ENCODE results near the gene MSRB3. TPM values are rescaled to one million over a fixed set of nuclear protein-coding genes. Genes with fewer than 3 reads are reported as not detected.
"Not testable (repeated sequence)": the region's sequence is repeated elsewhere in the genome, so short reads cannot be mapped to it uniquely, and the experiment has no call there.

MSRB3 gene
- total RNA-seq, 5 donors from 2014 or later (not counting 1 experiment from before 2014, with no cell fraction given), result 0.22 to 0.90 (median 0.56) TPM

GRCh38 chr12:65446901-65447300, 168.4 kb downstream of the MSRB3 start:
- ChIA-PET CTCF (no interaction called here), POLR2A (no interaction called here)
- Mint-ChIP-seq H3K27ac (no peak overlapping the region), H3K4me3 (no peak overlapping the region), H3K27me3 (peaks cover 2 to 10% of the 10 kb centered on the region in 2 donors), H3K9me3 (no peaks in the 10 kb centered on the region), H3K36me3 (no peaks in the 10 kb centered on the region), H3K4me1 (no peaks in the 10 kb centered on the region)
- no peak for ATAC-seq (replicated peaks in 1 of 4)
- whole genome bisulfite sequencing (ENCODE audit: insufficient coverage), result no CpG with 5 or more reads among the region's 1 CpG
- H3K27ac ChIP-seq (ENCODE audit: low read length), result no peak overlapping the region
- H3K27me3 ChIP-seq (replicated peaks in 1 of 2; ENCODE audit: control insufficient read depth in 2 of 2, extremely low read depth in 1 of 2, insufficient read depth in 2 of 2, low read length in 1 of 2), result no peaks in the 10 kb centered on the region
- no peaks in the 10 kb centered on the region for H3K9me3 ChIP-seq
- H3K36me3 ChIP-seq (ENCODE audit: control insufficient read depth in 2 of 2, extremely low read depth in 1 of 2, insufficient read depth in 1 of 2, low read length in 1 of 2), result no peaks in the 10 kb centered on the region
- H3K4me3 ChIP-seq (ENCODE audit: control insufficient read depth in 1 of 2, extremely low read depth in 1 of 2, low read length in 1 of 2), result no peak overlapping the region
- no peak for DNase-seq
- H3K4me1 ChIP-seq (ENCODE audit: control insufficient read depth in 1 of 2, extremely low read depth in 1 of 2, insufficient read depth in 2 of 2, low read length in 2 of 2), result no peaks in the 10 kb centered on the region

GRCh38 chr12:65449400-65449799, 170.9 kb downstream of the MSRB3 start:
- WGBS (ENCODE audit: insufficient coverage), result no CpG with 5 or more reads among the region's 1 CpG
- H3K4me3 Mint-ChIP-seq, result no peak overlapping the region
- no peaks in the 10 kb centered on the region for H3K9me3 Mint-ChIP-seq
- CTCF ChIA-PET, result no interaction called here
- H3K27me3 Mint-ChIP-seq, result peaks cover 2 to 10% of the 10 kb centered on the region in 2 donors
- Histone ChIP-seq H3K36me3 (ENCODE audit: control insufficient read depth in 2 of 2, extremely low read depth in 1 of 2, insufficient read depth in 1 of 2, low read length in 1 of 2) (no peaks in the 10 kb centered on the region), H3K27me3 (replicated peaks in 1 of 2; ENCODE audit: control insufficient read depth in 2 of 2, extremely low read depth in 1 of 2, insufficient read depth in 2 of 2, low read length in 1 of 2) (no peaks in the 10 kb centered on the region), H3K9me3 (no peaks in the 10 kb centered on the region), H3K4me3 (ENCODE audit: control insufficient read depth in 1 of 2, extremely low read depth in 1 of 2, low read length in 1 of 2) (no peak overlapping the region), H3K27ac (ENCODE audit: low read length) (no peak overlapping the region), H3K4me1 (ENCODE audit: control insufficient read depth in 1 of 2, extremely low read depth in 1 of 2, insufficient read depth in 2 of 2, low read length in 2 of 2) (no peaks in the 10 kb centered on the region)
- POLR2A ChIA-PET, result no interaction called here
- H3K27ac Mint-ChIP-seq, result no peak overlapping the region
- no peaks in the 10 kb centered on the region for H3K4me1 Mint-ChIP-seq
- DNase-seq (no peak), ATAC-seq (replicated peaks in 1 of 4) (no peak)
- no peaks in the 10 kb centered on the region for H3K36me3 Mint-ChIP-seq

GRCh38 chr12:65450625-65451024, 172.1 kb downstream of the MSRB3 start:
- ChIA-PET CTCF (no interaction called here), POLR2A (no interaction called here)
- Mint-ChIP-seq H3K36me3 (no peaks in the 10 kb centered on the region), H3K27ac (no peak overlapping the region), H3K27me3 (peaks cover 2 to 10% of the 10 kb centered on the region in 2 donors), H3K4me1 (no peaks in the 10 kb centered on the region), H3K4me3 (no peak overlapping the region), H3K9me3 (no peaks in the 10 kb centered on the region)
- no peaks in the 10 kb centered on the region for H3K9me3 ChIP-seq
- no peaks in the 10 kb centered on the region for H3K36me3 ChIP-seq (ENCODE audit: control insufficient read depth in 2 of 2, extremely low read depth in 1 of 2, insufficient read depth in 1 of 2, low read length in 1 of 2)
- no peaks in the 10 kb centered on the region for H3K4me1 ChIP-seq (ENCODE audit: control insufficient read depth in 1 of 2, extremely low read depth in 1 of 2, insufficient read depth in 2 of 2, low read length in 2 of 2)
- no peak for DNase-seq
- H3K27ac ChIP-seq (ENCODE audit: low read length), result no peak overlapping the region
- no peaks in the 10 kb centered on the region for H3K27me3 ChIP-seq (replicated peaks in 1 of 2; ENCODE audit: control insufficient read depth in 2 of 2, extremely low read depth in 1 of 2, insufficient read depth in 2 of 2, low read length in 1 of 2)
- no peak for ATAC-seq (replicated peaks in 1 of 4)
- WGBS (ENCODE audit: insufficient coverage), result no CpG with 5 or more reads among the region's 2 CpGs
- H3K4me3 ChIP-seq (ENCODE audit: control insufficient read depth in 1 of 2, extremely low read depth in 1 of 2, low read length in 1 of 2), result no peak overlapping the region

GRCh38 chr12:65454115-65454787, 175.8 kb downstream of the MSRB3 start:
- no peaks in the 10 kb centered on the region for H3K4me1 ChIP-seq (ENCODE audit: control insufficient read depth in 1 of 2, extremely low read depth in 1 of 2, insufficient read depth in 2 of 2, low read length in 2 of 2)
- no peak for ATAC-seq (replicated peaks in 1 of 4)
- H3K4me3 Mint-ChIP-seq, result no peak overlapping the region

GRCh38 chr12:65457341-65457740, 178.9 kb downstream of the MSRB3 start:
- CTCF ChIA-PET; H3K36me3 ChIP-seq (ENCODE audit: control insufficient read depth in 2 of 2, extremely low read depth in 1 of 2, insufficient read depth in 1 of 2, low read length in 1 of 2); H3K27me3 Mint-ChIP-seq; H3K27ac ChIP-seq (ENCODE audit: low read length); ATAC-seq (replicated peaks in 1 of 4); H3K4me1 ChIP-seq (ENCODE audit: control insufficient read depth in 1 of 2, extremely low read depth in 1 of 2, insufficient read depth in 2 of 2, low read length in 2 of 2); POLR2A ChIA-PET; DNase-seq; H3K4me3 Mint-ChIP-seq; H3K9me3 ChIP-seq; H3K27me3 ChIP-seq (replicated peaks in 1 of 2; ENCODE audit: control insufficient read depth in 2 of 2, extremely low read depth in 1 of 2, insufficient read depth in 2 of 2, low read length in 1 of 2); H3K4me3 ChIP-seq (ENCODE audit: control insufficient read depth in 1 of 2, extremely low read depth in 1 of 2, low read length in 1 of 2); H3K9me3 Mint-ChIP-seq; H3K4me1 Mint-ChIP-seq; H3K36me3 Mint-ChIP-seq; H3K27ac Mint-ChIP-seq: not testable (repeated sequence)

More at GRCh38 chr12:65454115-65454787, 175.8 kb downstream of the MSRB3 start:
- Histone ChIP-seq H3K9me3 (no peaks in the 10 kb centered on the region), H3K36me3 (ENCODE audit: control insufficient read depth in 2 of 2, extremely low read depth in 1 of 2, insufficient read depth in 1 of 2, low read length in 1 of 2) (no peaks in the 10 kb centered on the region), H3K4me3 (ENCODE audit: control insufficient read depth in 1 of 2, extremely low read depth in 1 of 2, low read length in 1 of 2) (no peak overlapping the region), H3K27ac (ENCODE audit: low read length) (no peak overlapping the region), H3K27me3 (replicated peaks in 1 of 2; ENCODE audit: control insufficient read depth in 2 of 2, extremely low read depth in 1 of 2, insufficient read depth in 2 of 2, low read length in 1 of 2) (no peaks in the 10 kb centered on the region)
- CTCF ChIA-PET, result interaction anchor here in 1 of 2 donors (0.6 kb wide), 1 partner anchor 339 kb away, joined by 3 read pairs; no protein-coding TSS in a partner anchor
- H3K9me3 Mint-ChIP-seq, result peaks cover 0 to 8% (median 0%) of the 10 kb centered on the region in 3 donors
- POLR2A ChIA-PET, result no interaction called here
- WGBS (ENCODE audit: insufficient coverage), result no CpG with 5 or more reads among the region's 1 CpG
- H3K36me3 Mint-ChIP-seq, result no peaks in the 10 kb centered on the region
- no peaks in the 10 kb centered on the region for H3K4me1 Mint-ChIP-seq
- peaks cover 0 to 7% of the 10 kb centered on the region in 2 donors for H3K27me3 Mint-ChIP-seq
- no peak overlapping the region for H3K27ac Mint-ChIP-seq
- DNase-seq, result no peak

GRCh38 chr12:65458718-65459117, 180.2 kb downstream of the MSRB3 start:
- Histone ChIP-seq H3K4me3 (ENCODE audit: control insufficient read depth in 1 of 2, extremely low read depth in 1 of 2, low read length in 1 of 2) (no peak overlapping the region), H3K36me3 (ENCODE audit: control insufficient read depth in 2 of 2, extremely low read depth in 1 of 2, insufficient read depth in 1 of 2, low read length in 1 of 2) (no peaks in the 10 kb centered on the region), H3K9me3 (no peaks in the 10 kb centered on the region), H3K4me1 (ENCODE audit: control insufficient read depth in 1 of 2, extremely low read depth in 1 of 2, insufficient read depth in 2 of 2, low read length in 2 of 2) (no peaks in the 10 kb centered on the region), H3K27ac (ENCODE audit: low read length) (no peak overlapping the region), H3K27me3 (replicated peaks in 1 of 2; ENCODE audit: control insufficient read depth in 2 of 2, extremely low read depth in 1 of 2, insufficient read depth in 2 of 2, low read length in 1 of 2) (no peaks in the 10 kb centered on the region)
- Mint-ChIP-seq H3K27me3 (no peaks in the 10 kb centered on the region), H3K36me3 (no peaks in the 10 kb centered on the region), H3K27ac (no peak overlapping the region), H3K4me3 (no peak overlapping the region), H3K4me1 (no peaks in the 10 kb centered on the region), H3K9me3 (peaks cover 0 to 8% (median 0%) of the 10 kb centered on the region in 3 donors)
- no CpG with 5 or more reads among the region's 2 CpGs for WGBS (ENCODE audit: insufficient coverage)
- no peak for DNase-seq
- no peak for ATAC-seq (replicated peaks in 1 of 4)
- POLR2A ChIA-PET, result no interaction called here
- CTCF ChIA-PET, result no interaction called here

- H3K36me3 Mint-ChIP-seq, result no peaks in the 10 kb centered on the region
- Histone ChIP-seq H3K27me3 (replicated peaks in 1 of 2; ENCODE audit: control insufficient read depth in 2 of 2, extremely low read depth in 1 of 2, insufficient read depth in 2 of 2, low read length in 1 of 2) (no peaks in the 10 kb centered on the region), H3K9me3 (no peaks in the 10 kb centered on the region), H3K4me1 (ENCODE audit: control insufficient read depth in 1 of 2, extremely low read depth in 1 of 2, insufficient read depth in 2 of 2, low read length in 2 of 2) (no peaks in the 10 kb centered on the region), H3K27ac (ENCODE audit: low read length) (no peak overlapping the region), H3K4me3 (ENCODE audit: control insufficient read depth in 1 of 2, extremely low read depth in 1 of 2, low read length in 1 of 2) (no peak overlapping the region), H3K36me3 (ENCODE audit: control insufficient read depth in 2 of 2, extremely low read depth in 1 of 2, insufficient read depth in 1 of 2, low read length in 1 of 2) (no peaks in the 10 kb centered on the region)
- no peak overlapping the region for H3K27ac Mint-ChIP-seq
- peaks cover 0 to 8% (median 0%) of the 10 kb centered on the region in 3 donors for H3K9me3 Mint-ChIP-seq
- DNase-seq (no peak), ATAC-seq (replicated peaks in 1 of 4) (no peak)
- CTCF ChIA-PET, result no interaction called here
- no peak overlapping the region for H3K4me3 Mint-ChIP-seq
- H3K4me1 Mint-ChIP-seq, result no peaks in the 10 kb centered on the region
- POLR2A ChIA-PET, result no interaction called here
- H3K27me3 Mint-ChIP-seq, result no peaks in the 10 kb centered on the region
These were observed 181.1 kb downstream of the MSRB3 start for GRCh38 chr12:65459545-65459944.
